ENCODE results near the gene GPR15. TPM values are rescaled to one million over a fixed set of nuclear protein-coding genes. Genes with fewer than 3 reads are reported as not detected.

The GPR15 gene
- total and polyA plus RNA-seq, 2 experiments from 2014 or later: not detected

- Mint-ChIP-seq H3K9me3 (no peaks in the 10 kb centered on the region), H3K4me3 (no peak overlapping the region), H3K36me3 (ENCODE audit: low read depth) (no peaks in the 10 kb centered on the region), H3K4me1 (peaks cover 6% of the 10 kb centered on the region), H3K27me3 (ENCODE audit: insufficient read depth, low read depth, poor library complexity) (no peaks in the 10 kb centered on the region), H3K27ac (no peak overlapping the region)
- no peaks in the 10 kb centered on the region for H4K20me1 ChIP-seq (replicated peaks; ENCODE audit: insufficient read depth)
- no peaks in the 10 kb centered on the region for H3K4me1 ChIP-seq (ENCODE audit: insufficient read depth)
- TF ChIP-seq CREB1 (CRISPR knock-in tag; IDR thresholded peaks at IDR 0.05; ENCODE audit: low read depth) (no peak), EZH2phosphoT487 (IDR thresholded peaks at IDR 0.05; ENCODE audit: unreplicated experiment) (no peak), CTCF (conservative IDR thresholded peaks at IDR 0.05; ENCODE audit: low read depth in 2 of 2) (no peak), ZNF114 (CRISPR knock-in tag; IDR thresholded peaks at IDR 0.05) (no peak), EZH2 (IDR thresholded peaks at IDR 0.05; ENCODE audit: low read depth, unreplicated experiment) (no peak), STAT1 (IDR thresholded peaks at IDR 0.05; ENCODE audit: unreplicated experiment) (no peak), JUNB (IDR thresholded peaks at IDR 0.05; ENCODE audit: unreplicated experiment) (no peak), REST (IDR thresholded peaks at IDR 0.05; ENCODE audit: unreplicated experiment) (no peak), ZNF331 (CRISPR knock-in tag; IDR thresholded peaks at IDR 0.05; ENCODE audit: low read depth) (no peak), POLR2AphosphoS5 (IDR thresholded peaks at IDR 0.05; ENCODE audit: low read depth) (no peak), NANOG (IDR thresholded peaks at IDR 0.05; ENCODE audit: borderline replicate concordance) (no peak)
- TF ChIP-seq, protein P1, sequence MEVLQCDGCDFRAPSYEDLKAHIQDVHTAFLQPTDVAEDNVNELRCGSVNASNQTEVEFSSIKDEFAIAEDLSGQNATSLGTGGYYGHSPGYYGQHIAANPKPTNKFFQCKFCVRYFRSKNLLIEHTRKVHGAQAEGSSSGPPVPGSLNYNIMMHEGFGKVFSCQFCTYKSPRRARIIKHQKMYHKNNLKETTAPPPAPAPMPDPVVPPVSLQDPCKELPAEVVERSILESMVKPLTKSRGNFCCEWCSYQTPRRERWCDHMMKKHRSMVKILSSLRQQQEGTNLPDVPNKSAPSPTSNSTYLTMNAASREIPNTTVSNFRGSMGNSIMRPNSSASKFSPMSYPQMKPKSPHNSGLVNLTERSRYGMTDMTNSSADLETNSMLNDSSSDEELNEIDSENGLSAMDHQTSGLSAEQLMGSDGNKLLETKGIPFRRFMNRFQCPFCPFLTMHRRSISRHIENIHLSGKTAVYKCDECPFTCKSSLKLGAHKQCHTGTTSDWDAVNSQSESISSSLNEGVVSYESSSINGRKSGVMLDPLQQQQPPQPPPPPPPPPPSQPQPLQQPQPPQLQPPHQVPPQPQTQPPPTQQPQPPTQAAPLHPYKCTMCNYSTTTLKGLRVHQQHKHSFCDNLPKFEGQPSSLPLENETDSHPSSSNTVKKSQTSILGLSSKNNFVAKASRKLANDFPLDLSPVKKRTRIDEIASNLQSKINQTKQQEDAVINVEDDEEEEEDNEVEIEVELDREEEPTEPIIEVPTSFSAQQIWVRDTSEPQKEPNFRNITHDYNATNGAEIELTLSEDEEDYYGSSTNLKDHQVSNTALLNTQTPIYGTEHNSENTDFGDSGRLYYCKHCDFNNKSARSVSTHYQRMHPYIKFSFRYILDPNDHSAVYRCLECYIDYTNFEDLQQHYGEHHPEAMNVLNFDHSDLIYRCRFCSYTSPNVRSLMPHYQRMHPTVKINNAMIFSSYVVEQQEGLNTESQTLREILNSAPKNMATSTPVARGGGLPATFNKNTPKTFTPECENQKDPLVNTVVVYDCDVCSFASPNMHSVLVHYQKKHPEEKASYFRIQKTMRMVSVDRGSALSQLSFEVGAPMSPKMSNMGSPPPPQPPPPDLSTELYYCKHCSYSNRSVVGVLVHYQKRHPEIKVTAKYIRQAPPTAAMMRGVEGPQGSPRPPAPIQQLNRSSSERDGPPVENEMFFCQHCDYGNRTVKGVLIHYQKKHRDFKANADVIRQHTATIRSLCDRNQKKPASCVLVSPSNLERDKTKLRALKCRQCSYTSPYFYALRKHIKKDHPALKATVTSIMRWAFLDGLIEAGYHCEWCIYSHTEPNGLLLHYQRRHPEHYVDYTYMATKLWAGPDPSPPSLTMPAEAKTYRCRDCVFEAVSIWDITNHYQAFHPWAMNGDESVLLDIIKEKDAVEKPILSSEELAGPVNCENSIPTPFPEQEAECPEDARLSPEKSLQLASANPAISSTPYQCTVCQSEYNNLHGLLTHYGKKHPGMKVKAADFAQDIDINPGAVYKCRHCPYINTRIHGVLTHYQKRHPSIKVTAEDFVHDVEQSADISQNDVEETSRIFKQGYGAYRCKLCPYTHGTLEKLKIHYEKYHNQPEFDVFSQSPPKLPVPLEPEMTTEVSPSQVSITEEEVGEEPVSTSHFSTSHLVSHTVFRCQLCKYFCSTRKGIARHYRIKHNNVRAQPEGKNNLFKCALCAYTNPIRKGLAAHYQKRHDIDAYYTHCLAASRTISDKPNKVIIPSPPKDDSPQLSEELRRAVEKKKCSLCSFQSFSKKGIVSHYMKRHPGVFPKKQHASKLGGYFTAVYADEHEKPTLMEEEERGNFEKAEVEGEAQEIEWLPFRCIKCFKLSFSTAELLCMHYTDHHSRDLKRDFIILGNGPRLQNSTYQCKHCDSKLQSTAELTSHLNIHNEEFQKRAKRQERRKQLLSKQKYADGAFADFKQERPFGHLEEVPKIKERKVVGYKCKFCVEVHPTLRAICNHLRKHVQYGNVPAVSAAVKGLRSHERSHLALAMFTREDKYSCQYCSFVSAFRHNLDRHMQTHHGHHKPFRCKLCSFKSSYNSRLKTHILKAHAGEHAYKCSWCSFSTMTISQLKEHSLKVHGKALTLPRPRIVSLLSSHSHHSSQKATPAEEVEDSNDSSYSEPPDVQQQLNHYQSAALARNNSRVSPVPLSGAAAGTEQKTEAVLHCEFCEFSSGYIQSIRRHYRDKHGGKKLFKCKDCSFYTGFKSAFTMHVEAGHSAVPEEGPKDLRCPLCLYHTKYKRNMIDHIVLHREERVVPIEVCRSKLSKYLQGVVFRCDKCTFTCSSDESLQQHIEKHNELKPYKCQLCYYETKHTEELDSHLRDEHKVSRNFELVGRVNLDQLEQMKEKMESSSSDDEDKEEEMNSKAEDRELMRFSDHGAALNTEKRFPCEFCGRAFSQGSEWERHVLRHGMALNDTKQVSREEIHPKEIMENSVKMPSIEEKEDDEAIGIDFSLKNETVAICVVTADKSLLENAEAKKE (CRISPR knock-in tag; IDR thresholded peaks at IDR 0.05): no peak
- TF ChIP-seq, protein P2, sequence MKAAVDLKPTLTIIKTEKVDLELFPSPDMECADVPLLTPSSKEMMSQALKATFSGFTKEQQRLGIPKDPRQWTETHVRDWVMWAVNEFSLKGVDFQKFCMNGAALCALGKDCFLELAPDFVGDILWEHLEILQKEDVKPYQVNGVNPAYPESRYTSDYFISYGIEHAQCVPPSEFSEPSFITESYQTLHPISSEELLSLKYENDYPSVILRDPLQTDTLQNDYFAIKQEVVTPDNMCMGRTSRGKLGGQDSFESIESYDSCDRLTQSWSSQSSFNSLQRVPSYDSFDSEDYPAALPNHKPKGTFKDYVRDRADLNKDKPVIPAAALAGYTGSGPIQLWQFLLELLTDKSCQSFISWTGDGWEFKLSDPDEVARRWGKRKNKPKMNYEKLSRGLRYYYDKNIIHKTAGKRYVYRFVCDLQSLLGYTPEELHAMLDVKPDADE (IDR thresholded peaks at IDR 0.05): no peak
- H2AFZ ChIP-seq: no peak overlapping the region
- H3K27ac ChIP-seq (ENCODE audit: low read depth): no peak overlapping the region
- no peaks in the 10 kb centered on the region for H3K27me3 ChIP-seq (ENCODE audit: insufficient read depth)
- H3K9me2 ChIP-seq (ENCODE audit: insufficient read depth): no peaks in the 10 kb centered on the region
- DNase-seq (ENCODE audit: low spot score) (no peak), ATAC-seq (no peak)
- no peaks in the 10 kb centered on the region for H3K36me3 ChIP-seq (ENCODE audit: insufficient read depth)
- H3K4me3 ChIP-seq: no peak overlapping the region
- no peak overlapping the region for H3K4me2 ChIP-seq
- no peaks in the 10 kb centered on the region for H3F3A ChIP-seq (replicated peaks; ENCODE audit: low read depth)
- no peaks in the 10 kb centered on the region for H3K79me2 ChIP-seq (replicated peaks; ENCODE audit: insufficient read depth)
These were observed 36.6 kb downstream of the GPR15 start for GRCh38 chr3:98568402-98568801.
